ENCODE measurements around the gene UBL7.

Gene UBL7

DNA sequence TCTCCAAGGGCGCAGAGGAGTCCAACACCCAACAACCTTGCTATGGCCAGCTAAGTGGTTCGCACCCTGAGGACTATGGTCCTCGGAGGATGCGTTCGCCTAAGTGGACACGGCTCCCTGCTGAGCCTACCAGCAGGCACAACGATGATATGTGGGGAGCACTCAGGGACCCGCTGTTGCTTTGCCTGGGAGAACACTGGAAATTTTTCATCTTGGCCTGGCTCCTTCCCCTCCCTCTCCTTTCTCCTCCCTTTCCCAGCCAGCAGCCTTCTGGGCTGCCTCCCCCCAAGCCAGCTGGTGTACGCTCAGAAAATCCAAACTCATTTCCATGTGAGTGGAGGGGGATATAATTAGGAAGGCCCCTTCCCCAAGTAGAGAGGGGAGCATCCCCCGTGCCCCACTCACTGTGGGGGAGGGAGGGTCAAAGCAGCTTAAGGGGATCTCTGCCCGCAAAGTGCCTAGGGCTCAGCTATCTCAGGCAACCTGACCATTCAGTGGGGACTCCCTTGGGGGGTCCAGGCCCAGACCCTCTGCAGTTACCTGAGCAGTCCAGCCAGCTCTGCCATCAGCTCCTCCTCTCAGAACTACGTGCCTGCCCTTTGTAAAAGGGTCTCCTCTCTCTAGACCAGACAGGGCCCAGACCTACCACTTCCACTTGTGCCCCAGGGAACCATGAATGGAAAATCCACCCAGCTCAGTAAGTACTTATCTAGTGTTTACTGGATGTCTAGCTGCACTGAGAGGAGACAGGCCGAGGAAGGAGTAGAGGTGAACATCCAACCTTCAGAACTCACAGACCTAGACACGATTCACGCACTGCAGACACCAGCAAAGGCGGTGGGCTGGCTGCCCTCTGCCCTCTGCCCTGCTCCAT is 26.5 kb downstream of the UBL7 start:
- TF ChIP-seq, protein P1, sequence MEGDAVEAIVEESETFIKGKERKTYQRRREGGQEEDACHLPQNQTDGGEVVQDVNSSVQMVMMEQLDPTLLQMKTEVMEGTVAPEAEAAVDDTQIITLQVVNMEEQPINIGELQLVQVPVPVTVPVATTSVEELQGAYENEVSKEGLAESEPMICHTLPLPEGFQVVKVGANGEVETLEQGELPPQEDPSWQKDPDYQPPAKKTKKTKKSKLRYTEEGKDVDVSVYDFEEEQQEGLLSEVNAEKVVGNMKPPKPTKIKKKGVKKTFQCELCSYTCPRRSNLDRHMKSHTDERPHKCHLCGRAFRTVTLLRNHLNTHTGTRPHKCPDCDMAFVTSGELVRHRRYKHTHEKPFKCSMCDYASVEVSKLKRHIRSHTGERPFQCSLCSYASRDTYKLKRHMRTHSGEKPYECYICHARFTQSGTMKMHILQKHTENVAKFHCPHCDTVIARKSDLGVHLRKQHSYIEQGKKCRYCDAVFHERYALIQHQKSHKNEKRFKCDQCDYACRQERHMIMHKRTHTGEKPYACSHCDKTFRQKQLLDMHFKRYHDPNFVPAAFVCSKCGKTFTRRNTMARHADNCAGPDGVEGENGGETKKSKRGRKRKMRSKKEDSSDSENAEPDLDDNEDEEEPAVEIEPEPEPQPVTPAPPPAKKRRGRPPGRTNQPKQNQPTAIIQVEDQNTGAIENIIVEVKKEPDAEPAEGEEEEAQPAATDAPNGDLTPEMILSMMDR (IDR thresholded peaks at IDR 0.05; ENCODE audit: borderline replicate concordance, insufficient read depth, low read depth, low read length) = no peak
- H3K4me3 ChIP-seq (ENCODE audit: low read depth, low read length) = peak overlapping the region; percentile 98

DNA sequence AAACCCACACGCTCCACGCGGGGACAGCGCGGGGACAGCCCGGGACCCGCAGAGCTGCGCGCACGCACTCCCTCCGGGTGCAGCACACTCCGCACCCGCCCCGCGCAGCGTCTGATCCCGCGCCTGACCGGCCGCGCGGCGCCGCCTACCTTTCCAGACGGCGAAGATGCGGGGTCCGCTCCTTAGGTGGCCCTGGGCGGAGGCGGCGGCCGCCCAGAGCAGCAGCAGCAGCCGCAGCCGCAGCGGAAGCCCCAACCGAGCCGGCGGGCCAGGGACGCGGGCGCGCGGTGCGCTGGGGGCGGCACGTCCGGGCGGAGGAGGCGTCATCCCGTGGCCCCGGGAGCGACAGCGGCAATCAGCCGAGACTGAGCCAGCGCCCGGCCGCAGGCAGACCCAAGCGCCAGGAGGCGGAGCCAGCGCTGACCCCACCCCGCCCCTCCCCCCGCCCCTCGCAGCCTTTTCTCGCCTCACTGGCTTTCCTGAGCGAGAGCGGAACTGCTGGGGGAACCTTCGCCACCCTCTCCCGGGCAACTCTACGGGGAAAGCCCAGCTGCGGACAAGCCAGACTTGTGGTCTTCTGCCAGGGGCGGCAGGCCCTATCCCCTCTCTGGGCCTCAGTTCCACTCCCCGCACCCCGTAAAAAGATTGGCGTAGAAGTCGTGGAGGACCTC is 27.2 kb downstream of the UBL7 start, which contains the start of gene SEMA7A:
TSS of gene SEMA7A (minus strand) at position 367 of the 671 bp plus-strand sequence. CDS start at position 327, 40 bp downstream.
- H3K4me3 ChIP-seq (ENCODE audit: low read depth, low read length) = peak within 1 kb of the TSS; percentile 98
- TF ChIP-seq, protein P1 (IDR thresholded peaks at IDR 0.05; ENCODE audit: borderline replicate concordance, insufficient read depth, low read depth, low read length) = no peak

DNA sequence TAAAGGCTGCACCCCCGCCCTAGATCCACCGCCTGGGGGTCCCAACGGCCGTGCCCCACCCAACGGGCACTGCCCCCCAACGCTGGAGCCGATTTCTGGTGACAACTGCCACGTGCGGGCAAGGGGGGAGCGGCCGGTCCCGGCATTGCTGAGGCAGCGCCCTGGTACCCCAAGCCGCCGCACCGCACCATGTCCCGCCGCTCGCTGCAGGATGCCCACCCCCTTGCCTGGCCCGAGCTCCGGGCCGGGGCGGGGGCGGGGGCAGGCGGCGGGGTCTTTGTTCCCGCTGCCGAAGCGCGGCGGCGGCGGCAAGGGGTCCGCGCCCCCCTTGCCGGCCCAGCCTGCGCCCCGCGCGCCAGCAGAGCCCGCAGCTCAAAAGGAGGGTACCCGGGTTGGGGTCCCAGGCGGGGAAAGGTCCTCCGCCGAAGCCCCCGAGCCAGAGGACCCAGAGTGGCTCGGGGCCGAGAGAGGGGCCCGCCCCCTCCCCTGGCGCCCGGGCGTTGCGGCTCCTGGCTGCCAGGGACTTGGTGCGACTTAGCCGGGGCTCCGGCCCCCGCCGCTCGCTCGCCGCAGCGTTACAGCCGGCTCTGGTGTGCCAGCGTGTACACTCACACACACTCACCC is 27.9 kb downstream of the UBL7 start:
- peak overlapping the region; percentile 98 for H3K4me3 ChIP-seq (ENCODE audit: low read depth, low read length)
- TF ChIP-seq, protein P1 (IDR thresholded peaks at IDR 0.05; ENCODE audit: borderline replicate concordance, insufficient read depth, low read depth, low read length) = no peak

DNA sequence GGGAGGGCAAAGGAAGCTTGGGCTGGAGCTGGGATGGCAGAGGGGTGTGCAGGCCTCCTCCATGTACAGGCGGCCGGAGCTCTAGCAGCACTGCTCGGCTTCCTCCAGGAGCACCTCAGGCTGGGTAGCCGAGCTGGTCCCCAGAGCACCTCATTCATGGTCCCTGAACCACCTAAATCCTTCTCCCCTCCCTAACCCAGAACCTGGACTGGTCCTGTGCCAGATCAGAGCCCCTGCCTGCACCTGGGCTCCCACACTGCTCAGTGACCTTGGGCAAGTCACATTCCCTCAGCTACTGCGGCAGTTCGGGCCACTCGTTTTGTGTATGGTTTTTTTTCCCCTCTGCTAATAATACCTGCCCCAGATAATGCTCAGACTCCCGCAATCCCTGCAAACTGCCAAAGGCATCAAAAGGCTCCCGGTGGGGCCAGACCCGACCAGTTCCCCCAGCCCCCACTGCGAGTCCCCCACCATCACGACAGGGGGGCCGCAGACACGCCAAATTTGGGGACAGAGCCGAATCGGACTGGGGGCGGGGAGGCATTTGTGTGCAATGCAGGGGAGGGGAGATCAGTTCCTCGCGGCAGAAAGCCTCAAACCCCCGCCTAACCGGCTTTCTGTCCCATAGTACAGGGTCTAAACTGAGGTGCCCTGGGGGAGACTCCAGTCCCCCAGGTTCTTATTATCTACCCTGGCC is 28.5 kb downstream of the UBL7 start:
- TF ChIP-seq, protein P1 (IDR thresholded peaks at IDR 0.05; ENCODE audit: borderline replicate concordance, insufficient read depth, low read depth, low read length) = no peak
- peak overlapping the region; percentile 98 for H3K4me3 ChIP-seq (ENCODE audit: low read depth, low read length)

DNA sequence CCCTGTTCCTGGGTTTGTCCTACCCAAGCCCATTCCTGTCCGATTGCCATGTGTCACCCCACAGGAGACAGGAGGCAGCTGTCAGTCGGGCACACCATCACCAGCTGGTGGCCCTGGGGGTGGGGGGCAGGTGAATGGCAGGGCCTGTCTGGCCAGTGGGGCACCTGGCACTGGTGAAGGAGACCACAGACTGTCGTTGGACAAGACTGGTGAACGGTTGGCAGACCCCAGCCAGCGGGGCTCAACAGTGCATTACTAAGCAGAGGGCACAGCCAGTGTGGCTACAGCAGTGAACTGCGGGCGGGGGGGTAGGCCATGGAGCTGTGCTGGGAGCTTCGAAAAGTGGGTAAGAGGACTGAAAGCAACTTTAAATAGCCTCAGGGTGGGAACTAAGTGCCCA is 29.3 kb downstream of the UBL7 start:
- peak overlapping the region; percentile 98 for H3K4me3 ChIP-seq (ENCODE audit: low read depth, low read length)
- TF ChIP-seq, protein P1 (IDR thresholded peaks at IDR 0.05; ENCODE audit: borderline replicate concordance, insufficient read depth, low read depth, low read length) = no peak

DNA sequence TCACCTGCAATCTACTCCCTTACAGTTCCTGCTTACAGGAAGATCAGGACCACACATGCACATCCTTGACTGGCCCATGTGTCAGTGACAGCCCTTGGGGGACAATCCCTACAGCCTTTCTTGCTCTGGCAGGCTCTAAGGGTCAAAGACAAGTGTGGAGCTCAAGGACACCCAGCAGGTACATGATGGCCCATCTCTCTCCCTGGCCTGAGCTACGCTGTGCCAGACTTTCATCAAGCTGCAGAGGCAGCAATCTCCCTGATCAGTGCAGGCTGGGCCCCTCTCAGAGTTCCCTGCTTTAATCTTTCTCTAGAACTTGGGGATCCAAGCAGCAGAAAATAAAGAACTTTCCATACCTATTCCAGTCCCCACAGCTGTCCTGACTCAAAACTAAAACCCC is 29.8 kb downstream of the UBL7 start:
- TF ChIP-seq, protein P1 (IDR thresholded peaks at IDR 0.05; ENCODE audit: borderline replicate concordance, insufficient read depth, low read depth, low read length) = no peak
- H3K4me3 ChIP-seq (ENCODE audit: low read depth, low read length) = peak overlapping the region; percentile 98

Measured in GM12875 (cell line).